Activated T-helper 1 cell treated with anti-CD3 and anti-CD28 coated beads, Interleukin-12 subunit alpha, Interleukin-12 subunit beta, Interleukin-2, Interleukin-4 antibody, amounts not matched to agents 30 ng/mL and 10 ng/mL and 1 ng/mL, durations not matched to agents 14 hours and 24 hours and 36 hours (primary cell): ENCODE data around the gene DCLK1. TPM values are rescaled to one million over a fixed set of nuclear protein-coding genes. Genes with fewer than 3 reads are reported as not detected.
"Not testable (repeated sequence)": the region's sequence is repeated elsewhere in the genome, so short reads cannot be mapped to it uniquely, and the experiment has no call there.

Experiments
- DNase-seq: peaks from one replicate; pipeline ENCODE4 v3.0.0; 2021; ENCODE audit warnings: low spot score
- H3K27ac Mint-ChIP-seq: one replicate; pipeline ENCODE4 v1.8.0; 2021; ENCODE audit warnings: mild to moderate bottlenecking, mixed read lengths
- H3K27me3 Mint-ChIP-seq: one replicate; pipeline ENCODE4 v1.8.0; 2022; ENCODE audit warnings: mild to moderate bottlenecking, moderate library complexity, mixed read lengths; ENCODE audit not compliant: insufficient read depth
- H3K36me3 Mint-ChIP-seq: one replicate; pipeline ENCODE4 v1.8.0; 2021; ENCODE audit warnings: low read depth, mixed read lengths
- H3K4me1 Mint-ChIP-seq: one replicate; pipeline ENCODE4 v1.8.0; 2021; ENCODE audit warnings: low read depth, mixed read lengths
- H3K4me3 Mint-ChIP-seq: one replicate; pipeline ENCODE4 v1.8.0; 2021; ENCODE audit warnings: mild to moderate bottlenecking, moderate library complexity, mixed read lengths
- H3K9me3 Mint-ChIP-seq: one replicate; pipeline ENCODE4 v1.8.0; 2021; ENCODE audit warnings: mixed read lengths
- intact Hi-C: fragments of 100-400 bp; cut with micrococcal nuclease; formaldehyde crosslinking; loops from one replicate; pipeline ENCODE4 v1.15.1; 2024
- total RNA-seq: library from RNA; stranded (reverse); gene quantifications from 2 replicates; pipeline ENCODE4 v1.2.3, GENCODE V29; 2022

Gene DCLK1
- total RNA-seq, 1 donor from 2014 or later: not detected

GRCh38 chr13:35996360-35996759 lies 134.8 kb downstream of the DCLK1 start:
- no peak overlapping the region for H3K4me3 Mint-ChIP-seq
- no peak for DNase-seq
- H3K9me3 Mint-ChIP-seq: peaks cover 4% of the 10 kb centered on the region
- H3K27me3 Mint-ChIP-seq: no peaks in the 10 kb centered on the region
- intact Hi-C loops: no loop called here
- H3K27ac Mint-ChIP-seq: no peak overlapping the region
- no peaks in the 10 kb centered on the region for H3K4me1 Mint-ChIP-seq
- no peaks in the 10 kb centered on the region for H3K36me3 Mint-ChIP-seq

DNA sequence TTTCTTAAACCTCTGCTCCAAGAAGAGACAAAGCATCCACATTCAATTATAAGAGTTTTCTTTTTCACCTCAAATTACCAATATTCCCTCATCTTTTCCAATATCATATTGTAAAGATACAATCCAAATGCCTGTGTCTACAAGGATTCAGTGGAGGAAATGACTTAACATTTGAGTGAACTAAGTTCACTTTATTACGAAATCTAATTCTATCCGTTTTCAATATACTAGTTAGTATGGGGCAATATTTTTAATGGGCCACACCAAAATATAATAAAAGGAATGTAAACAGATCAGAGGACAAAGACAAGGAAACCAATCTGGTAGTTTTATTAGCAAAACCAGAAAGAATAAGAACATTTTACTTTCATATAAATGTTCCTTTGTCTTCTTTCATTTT lies 136.0 kb downstream of the DCLK1 start:
- Mint-ChIP-seq H3K27me3 (no peaks in the 10 kb centered on the region), H3K36me3 (no peaks in the 10 kb centered on the region), H3K4me3 (no peak overlapping the region), H3K27ac (no peak overlapping the region), H3K9me3 (peaks cover 4% of the 10 kb centered on the region), H3K4me1 (no peaks in the 10 kb centered on the region)
- no peak for DNase-seq
- intact Hi-C loops: no loop called here

DNA sequence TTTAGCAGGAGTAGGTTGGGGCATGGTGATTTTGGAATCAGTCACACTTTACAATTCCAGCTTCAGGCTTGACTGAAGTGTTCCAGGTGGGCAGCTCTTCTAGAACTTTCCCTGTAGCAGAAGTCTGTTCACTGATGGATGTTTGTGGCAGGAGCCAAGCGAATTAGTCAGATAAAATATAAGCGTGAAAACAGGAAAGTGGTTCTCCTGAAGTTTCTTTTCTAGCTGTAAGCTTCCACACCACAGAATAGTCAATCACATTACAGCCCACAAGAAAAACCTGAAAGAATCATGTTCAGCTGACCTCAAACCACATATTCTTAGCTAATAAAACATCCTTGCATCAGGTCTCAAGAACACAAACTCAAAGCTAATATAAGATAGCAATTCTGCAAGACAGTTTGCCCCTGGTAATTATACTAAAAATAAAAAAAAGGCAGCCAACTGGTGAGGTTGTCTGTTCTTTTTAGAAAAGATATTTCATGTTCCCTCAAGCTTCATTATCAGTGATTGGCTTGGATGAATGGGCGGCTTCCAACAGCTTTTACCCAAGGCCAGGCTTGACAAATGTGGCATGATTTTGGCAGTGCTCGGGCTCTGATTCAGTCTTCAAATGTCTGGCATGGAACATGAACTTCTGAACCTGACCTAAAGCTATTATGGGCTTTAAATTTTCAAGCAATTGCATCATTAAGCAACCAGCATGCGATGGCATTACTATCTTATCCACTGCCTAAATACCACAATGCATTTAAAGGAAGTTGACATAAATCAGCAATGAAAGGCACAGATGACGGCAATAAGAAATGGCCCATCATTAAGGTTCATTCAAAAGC lies 136.8 kb downstream of the DCLK1 start:
- DNase-seq: no peak
- Mint-ChIP-seq H3K4me1 (no peaks in the 10 kb centered on the region), H3K4me3 (no peak overlapping the region), H3K27me3 (no peaks in the 10 kb centered on the region), H3K27ac (no peak overlapping the region), H3K9me3 (peaks cover 4% of the 10 kb centered on the region), H3K36me3 (no peaks in the 10 kb centered on the region)
- intact Hi-C loops: no loop called here

GRCh38 chr13:35993686-35994085 lies 137.5 kb downstream of the DCLK1 start:
- H3K4me1 Mint-ChIP-seq: no peaks in the 10 kb centered on the region
- no peak overlapping the region for H3K4me3 Mint-ChIP-seq
- peaks cover 4% of the 10 kb centered on the region for H3K9me3 Mint-ChIP-seq
- intact Hi-C loops: no loop called here
- DNase-seq: no peak
- no peak overlapping the region for H3K27ac Mint-ChIP-seq
- no peaks in the 10 kb centered on the region for H3K36me3 Mint-ChIP-seq
- no peaks in the 10 kb centered on the region for H3K27me3 Mint-ChIP-seq

- H3K27me3 Mint-ChIP-seq: no peaks in the 10 kb centered on the region
- H3K9me3 Mint-ChIP-seq: no peaks in the 10 kb centered on the region
- intact Hi-C loops: no loop called here
- no peak for DNase-seq
- no peaks in the 10 kb centered on the region for H3K4me1 Mint-ChIP-seq
- no peaks in the 10 kb centered on the region for H3K36me3 Mint-ChIP-seq
- H3K4me3 Mint-ChIP-seq: no peak overlapping the region
- no peak overlapping the region for H3K27ac Mint-ChIP-seq
Observed at GRCh38 chr13:35992964-35993363, 138.2 kb downstream of the DCLK1 start.

- Mint-ChIP-seq H3K27me3 (no peaks in the 10 kb centered on the region), H3K4me1 (no peaks in the 10 kb centered on the region), H3K27ac (no peak overlapping the region), H3K36me3 (no peaks in the 10 kb centered on the region), H3K4me3 (no peak overlapping the region), H3K9me3 (no peaks in the 10 kb centered on the region)
- intact Hi-C loops: no loop called here
- no peak for DNase-seq
Observed at GRCh38 chr13:35990196-35990595, 141.0 kb downstream of the DCLK1 start.

GRCh38 chr13:35988648-35989081 lies 142.5 kb downstream of the DCLK1 start:
- intact Hi-C loops: no loop called here
- DNase-seq: no peak
- Mint-ChIP-seq H3K4me1 (no peaks in the 10 kb centered on the region), H3K27ac (no peak overlapping the region), H3K9me3 (no peaks in the 10 kb centered on the region), H3K36me3 (no peaks in the 10 kb centered on the region), H3K27me3 (no peaks in the 10 kb centered on the region), H3K4me3 (no peak overlapping the region)

- no peak overlapping the region for H3K27ac Mint-ChIP-seq
- intact Hi-C loops: no loop called here
- H3K9me3 Mint-ChIP-seq: no peaks in the 10 kb centered on the region
- no peak for DNase-seq
- no peaks in the 10 kb centered on the region for H3K36me3 Mint-ChIP-seq
- no peak overlapping the region for H3K4me3 Mint-ChIP-seq
- no peaks in the 10 kb centered on the region for H3K4me1 Mint-ChIP-seq
- no peaks in the 10 kb centered on the region for H3K27me3 Mint-ChIP-seq
Observed at GRCh38 chr13:35987572-35988513, 143.3 kb downstream of the DCLK1 start.

GRCh38 chr13:35984776-35985453 lies 146.3 kb downstream of the DCLK1 start:
- intact Hi-C loops: no loop called here
- no peaks in the 10 kb centered on the region for H3K4me1 Mint-ChIP-seq
- DNase-seq: no peak

DNA sequence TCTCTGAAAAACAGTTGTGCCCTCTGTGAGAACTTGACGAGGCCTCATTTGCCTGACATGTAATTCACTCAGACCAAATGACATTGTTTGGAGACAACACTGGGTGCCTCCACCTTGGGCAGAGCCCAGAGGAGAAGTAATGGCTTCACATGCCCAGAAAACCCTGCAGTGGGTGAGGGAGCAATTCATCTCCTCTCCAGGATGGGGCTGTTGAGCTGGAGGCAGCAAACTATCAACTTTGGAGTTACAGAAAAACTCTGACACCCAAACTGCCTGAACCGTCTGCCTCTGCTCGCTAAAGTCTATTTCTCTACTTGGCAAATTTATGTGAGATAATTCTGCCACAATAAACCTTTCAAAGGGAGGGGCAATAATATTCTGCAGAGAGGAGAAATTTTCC lies 146.9 kb downstream of the DCLK1 start:
- H3K27me3 Mint-ChIP-seq: no peaks in the 10 kb centered on the region
- no peaks in the 10 kb centered on the region for H3K9me3 Mint-ChIP-seq
- H3K4me3 Mint-ChIP-seq: no peak overlapping the region
- no peak for DNase-seq
- intact Hi-C loops: no loop called here
- no peaks in the 10 kb centered on the region for H3K36me3 Mint-ChIP-seq
- H3K4me1 Mint-ChIP-seq: no peaks in the 10 kb centered on the region
- no peak overlapping the region for H3K27ac Mint-ChIP-seq

More at GRCh38 chr13:35984776-35985453, 146.3 kb downstream of the DCLK1 start:
- H3K36me3 Mint-ChIP-seq: no peaks in the 10 kb centered on the region
- H3K9me3 Mint-ChIP-seq: no peaks in the 10 kb centered on the region
- no peak overlapping the region for H3K27ac Mint-ChIP-seq
- H3K27me3 Mint-ChIP-seq: no peaks in the 10 kb centered on the region
- H3K4me3 Mint-ChIP-seq: no peak overlapping the region

GRCh38 chr13:35983703-35984102 lies 147.5 kb downstream of the DCLK1 start:
- H3K9me3 Mint-ChIP-seq, H3K27me3 Mint-ChIP-seq, H3K27ac Mint-ChIP-seq, H3K4me1 Mint-ChIP-seq, H3K36me3 Mint-ChIP-seq, intact Hi-C loops, DNase-seq, H3K4me3 Mint-ChIP-seq: not testable (repeated sequence)

- Mint-ChIP-seq H3K4me3 (no peak overlapping the region), H3K27ac (no peak overlapping the region), H3K27me3 (no peaks in the 10 kb centered on the region), H3K4me1 (no peaks in the 10 kb centered on the region), H3K9me3 (no peaks in the 10 kb centered on the region), H3K36me3 (no peaks in the 10 kb centered on the region)
- DNase-seq: no peak
- intact Hi-C loops: no loop called here
Observed at GRCh38 chr13:35983206-35983605, 148.0 kb downstream of the DCLK1 start.
